Globus pallidus (tissue), 1 donor: ENCODE results near the gene TRAPPC2.
"Not testable (repeated sequence)": the region's sequence is repeated elsewhere in the genome, so short reads cannot be mapped to it uniquely, and the experiment has no call there.

Experiments
- DNase-seq: peaks from one replicate; pipeline ENCODE4 v3.0.0-alpha.2; 2015; ENCODE audit warnings: low spot score

Gene TRAPPC2

DNA sequence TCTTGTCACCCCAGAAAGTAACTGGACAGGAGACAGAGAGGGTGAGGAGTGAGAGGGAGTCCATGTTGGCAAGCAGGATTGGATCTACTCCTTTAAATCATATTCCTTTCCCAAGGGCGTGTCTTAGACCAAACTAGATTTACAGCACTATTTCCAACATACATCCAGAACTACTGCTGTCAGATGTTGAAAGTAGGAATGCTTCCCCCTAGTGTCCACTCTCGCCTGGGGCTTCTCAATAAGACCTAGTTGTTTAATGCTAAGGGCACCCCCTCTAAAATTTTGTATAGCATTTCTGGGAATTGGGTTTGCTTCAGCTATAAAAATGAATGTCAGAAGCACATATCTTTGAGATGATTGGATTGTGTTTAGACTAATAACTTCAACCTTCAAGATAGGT is 13.4 kb upstream of the TRAPPC2 start:
- DNase-seq: no peak

DNA sequence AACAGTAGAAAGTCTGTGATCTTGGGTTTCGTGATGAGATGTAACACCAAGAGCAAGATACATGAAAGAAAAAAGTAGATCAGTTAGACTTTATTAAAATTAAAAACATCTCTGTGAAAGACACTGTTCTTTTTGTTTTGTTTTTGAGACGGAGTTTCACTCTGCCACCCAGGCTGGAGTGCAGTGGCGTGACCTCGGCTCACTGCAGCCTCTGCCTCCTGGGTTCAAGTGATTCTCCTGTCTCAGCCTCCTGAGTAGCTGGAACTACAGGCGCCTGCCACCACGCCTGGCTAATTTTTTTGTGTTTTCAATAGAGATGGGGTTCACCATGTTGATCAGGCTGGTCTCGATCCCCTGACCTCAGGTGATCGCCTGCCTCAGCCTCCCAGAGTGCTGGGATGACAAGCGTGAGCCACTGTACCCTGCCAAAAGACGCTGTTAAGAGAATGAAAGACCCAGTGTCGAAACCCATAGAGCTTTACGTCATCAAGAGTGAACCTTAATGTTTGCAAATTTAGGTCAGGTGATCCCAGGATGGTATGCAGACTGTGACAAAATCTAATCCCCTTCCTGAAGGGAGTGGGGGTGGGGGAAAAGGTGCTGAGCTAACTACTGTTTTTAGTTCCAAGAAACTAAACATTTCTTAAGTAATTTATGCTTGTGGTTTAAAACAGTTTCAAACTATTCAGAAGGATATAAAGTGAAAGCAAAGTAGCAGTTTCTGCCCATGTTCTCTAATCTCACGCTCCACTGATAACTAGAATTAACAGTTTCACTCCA is 8.2 kb upstream of the TRAPPC2 start:
- no peak for DNase-seq

DNA sequence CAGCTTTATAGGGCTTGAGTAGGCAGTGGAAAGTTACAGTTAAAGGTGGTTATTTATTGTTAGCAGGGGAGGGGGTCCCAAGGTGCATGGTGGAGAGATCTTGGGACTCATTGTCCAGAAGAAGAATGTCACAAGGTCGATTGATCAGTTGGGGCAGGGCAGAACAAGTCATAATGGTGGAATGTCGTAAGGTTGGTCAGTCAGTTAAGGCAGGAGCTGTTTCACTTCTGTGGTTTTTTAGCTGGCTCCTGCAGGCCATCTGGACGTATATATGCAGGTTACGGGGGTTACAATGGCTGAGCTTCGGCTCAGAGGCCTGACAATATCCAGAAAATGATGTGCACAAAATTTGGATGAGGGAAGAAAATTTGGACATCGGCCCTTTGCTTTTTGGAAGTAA is 7.3 kb upstream of the TRAPPC2 start:
- no peak for DNase-seq

DNA sequence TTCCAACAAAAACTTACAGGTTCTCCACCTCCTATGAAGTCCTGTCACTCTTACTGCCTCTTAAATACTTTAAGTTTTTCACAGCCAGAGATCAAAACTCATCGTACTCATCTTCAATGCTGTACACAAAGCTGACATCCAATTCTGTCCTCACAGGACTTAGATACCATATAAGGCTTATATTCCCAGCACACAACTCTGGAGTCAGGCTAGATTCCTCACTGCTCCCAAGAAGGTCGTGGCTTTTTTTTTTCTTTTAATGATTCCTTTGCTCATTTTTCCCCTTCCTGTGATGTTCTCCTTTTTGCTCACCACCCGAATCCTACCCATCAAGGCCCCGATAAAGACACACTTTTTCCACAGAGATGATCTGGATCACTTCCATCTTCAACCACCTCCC is 914 bp downstream of the TRAPPC2 start:
- DNase-seq: no peak

DNA sequence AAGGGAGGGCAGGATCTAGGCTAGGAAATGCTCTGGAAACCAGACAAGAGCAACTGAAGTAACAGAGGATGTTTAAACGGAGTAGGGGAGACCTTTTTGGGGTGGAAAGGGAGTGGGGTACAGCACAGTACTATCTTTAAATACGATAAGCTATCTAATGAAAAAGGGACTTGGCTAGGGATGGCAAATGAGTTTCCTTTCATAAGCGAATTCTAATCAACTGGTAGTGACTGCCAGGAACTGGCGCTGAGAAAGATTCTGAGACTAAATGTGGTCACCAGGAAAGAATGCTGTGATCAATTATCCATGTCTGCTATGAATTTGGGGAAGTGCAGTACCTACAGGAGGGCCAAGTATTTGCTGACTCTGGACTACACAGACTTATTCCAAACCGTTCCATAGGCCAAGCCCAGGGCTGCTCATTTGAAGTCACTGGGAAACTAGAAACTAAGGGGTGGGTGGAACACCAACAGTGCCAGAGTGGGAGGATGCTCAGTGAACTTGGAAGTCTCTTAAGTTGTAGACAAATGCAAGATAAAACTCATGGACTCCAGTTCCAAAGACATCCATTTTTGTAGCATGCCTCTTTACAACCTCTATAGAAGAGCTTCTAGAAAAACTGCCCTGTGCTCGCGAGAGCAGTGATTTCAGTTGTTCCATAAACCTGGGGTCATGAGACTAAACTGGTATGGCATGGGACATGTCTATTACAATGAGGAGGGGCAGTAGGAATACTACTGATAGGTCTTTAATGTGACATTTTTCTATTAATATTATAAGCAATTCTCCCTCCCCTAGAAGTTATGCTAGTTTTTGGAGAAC is 2.0 kb downstream of the TRAPPC2 start:
- DNase-seq: no peak

DNA sequence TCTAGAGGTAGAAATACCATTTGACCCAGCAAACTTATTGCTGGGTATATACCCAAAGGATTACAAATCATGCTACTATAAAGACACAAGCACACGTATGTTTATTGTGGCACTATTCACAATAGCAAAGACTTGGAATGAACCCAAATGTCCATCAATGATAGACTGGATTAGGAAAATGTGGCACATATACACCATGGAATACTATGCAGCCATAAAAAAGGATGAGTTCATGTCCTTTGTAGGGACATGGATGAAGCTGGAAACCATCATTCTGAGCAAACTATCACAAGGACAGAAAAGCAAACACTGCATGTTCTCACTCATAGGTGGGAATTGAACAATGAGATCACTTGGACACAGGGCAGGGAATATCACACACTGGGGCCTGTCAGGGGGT is 3.9 kb downstream of the TRAPPC2 start:
- DNase-seq: not testable (repeated sequence)

DNA sequence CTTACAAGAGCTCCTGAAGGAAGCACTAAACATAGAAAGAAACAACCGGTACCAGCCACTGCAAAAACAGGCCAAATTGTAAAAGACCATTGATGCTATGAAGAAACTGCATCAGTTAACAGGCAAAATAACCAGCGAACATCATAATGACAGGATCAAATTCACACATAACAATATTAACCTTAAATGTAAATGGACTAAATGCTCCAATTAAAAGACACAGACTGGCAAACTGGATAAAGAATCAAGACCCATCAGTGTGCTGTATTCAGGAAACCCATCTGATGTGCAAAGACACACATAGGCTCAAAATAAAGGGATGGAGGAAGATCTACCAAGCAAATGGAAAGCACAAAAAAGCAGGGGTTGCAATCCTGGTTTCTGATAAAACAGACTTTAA is 7.8 kb downstream of the TRAPPC2 start:
- DNase-seq: not testable (repeated sequence)

DNA sequence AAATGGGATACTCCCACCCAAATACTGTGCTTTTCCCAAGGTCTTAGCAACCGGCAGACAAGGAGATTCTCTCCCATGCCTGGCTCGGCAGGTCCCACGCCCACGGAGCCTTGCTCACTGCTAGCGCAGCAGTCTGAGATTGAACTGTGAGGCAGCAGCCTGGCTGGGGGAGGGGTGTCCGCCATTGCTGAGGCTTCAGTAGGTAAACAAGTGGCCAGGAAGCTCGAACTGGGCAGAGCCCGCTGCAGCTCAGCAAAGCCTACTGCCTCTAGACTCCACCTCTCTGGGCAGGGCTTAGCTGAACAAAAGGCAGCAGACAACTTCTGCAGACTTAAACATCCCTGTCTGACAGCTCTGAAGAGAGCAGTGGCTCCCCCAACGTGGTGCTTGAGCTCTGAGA is 9.5 kb downstream of the TRAPPC2 start:
- not testable (repeated sequence) for DNase-seq

DNA sequence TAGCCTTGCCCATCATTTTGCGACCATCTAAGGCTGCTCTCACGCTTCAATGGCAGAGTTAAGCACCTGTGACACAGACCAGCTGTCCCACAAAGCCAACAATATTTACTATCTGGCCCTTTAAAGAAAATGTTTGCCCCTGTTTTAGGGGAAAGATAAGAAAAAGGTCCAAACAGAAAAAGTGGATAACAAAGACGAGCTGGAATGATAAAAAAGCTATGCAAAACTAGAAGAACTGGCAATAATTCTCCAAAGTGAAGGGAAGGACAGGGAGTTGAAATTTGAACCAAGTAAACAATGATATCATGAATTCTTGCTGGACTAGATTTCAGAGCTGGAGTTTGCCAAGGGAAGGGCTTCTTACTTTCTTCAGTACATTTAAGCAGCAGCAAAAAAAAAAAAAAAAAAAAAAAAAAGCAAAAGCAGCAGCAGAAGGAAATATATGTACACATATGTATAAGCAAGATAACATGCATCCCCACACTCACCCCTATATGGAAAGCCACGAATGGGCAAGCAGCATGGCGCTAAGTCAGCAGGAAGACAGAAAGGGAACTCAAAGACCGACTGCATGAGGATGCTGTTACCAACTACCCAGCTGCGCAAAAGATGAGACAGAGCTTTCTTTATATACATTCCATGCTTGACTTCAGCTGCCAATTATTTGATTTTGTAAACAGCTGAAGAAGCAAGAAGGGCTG is 12.5 kb downstream of the TRAPPC2 start:
- peak; percentile 54 for DNase-seq

DNA sequence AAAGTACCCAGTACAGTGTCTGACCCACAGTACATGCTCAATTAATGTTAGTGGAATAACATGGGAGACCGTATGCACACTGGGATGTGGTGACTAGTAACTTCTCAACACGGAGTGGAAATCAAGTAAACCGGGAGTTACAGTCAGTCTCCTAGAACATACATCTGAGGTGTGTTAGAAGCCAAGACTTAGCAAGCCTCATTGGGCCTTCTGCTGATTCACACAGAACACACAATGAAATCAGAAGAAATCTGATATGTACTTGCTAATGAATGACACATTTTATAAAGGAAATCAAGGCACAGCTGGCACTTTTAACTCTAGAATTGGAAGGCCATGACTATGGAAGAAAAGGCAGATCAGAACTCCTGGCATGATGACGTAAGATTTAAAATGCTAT is 13.0 kb downstream of the TRAPPC2 start:
- no peak for DNase-seq

DNA sequence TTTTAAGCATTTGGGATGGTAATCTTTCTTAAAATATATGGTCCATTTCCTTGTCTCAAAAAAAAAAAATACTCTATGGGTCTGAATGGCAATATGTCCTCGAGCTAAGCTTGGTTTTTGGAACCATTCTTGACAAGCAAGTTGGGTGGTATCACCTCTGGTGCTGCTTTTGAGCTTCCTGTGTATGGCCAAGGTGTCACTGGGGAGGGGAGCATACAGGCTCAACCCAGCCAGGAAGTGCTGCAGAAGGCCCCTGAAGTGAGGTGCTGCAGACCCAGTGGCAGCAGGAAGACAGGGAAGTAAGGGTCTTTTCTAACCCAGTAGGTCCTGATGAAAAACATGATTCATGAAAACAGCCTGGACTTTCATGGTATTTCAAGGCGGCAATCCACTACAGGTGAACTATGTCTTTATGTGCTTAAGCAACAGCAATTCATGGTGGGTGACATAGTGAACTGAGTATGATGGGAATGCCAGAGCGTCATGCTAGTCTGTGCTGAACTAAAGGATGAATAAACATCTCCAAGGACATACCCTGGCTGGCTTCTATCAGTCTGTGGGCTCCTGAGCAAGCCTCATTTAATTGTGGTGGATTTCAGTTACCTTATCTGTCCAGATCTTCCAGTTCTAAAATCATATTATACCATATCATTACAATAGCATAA is 15.1 kb downstream of the TRAPPC2 start:
- DNase-seq: no peak

DNA sequence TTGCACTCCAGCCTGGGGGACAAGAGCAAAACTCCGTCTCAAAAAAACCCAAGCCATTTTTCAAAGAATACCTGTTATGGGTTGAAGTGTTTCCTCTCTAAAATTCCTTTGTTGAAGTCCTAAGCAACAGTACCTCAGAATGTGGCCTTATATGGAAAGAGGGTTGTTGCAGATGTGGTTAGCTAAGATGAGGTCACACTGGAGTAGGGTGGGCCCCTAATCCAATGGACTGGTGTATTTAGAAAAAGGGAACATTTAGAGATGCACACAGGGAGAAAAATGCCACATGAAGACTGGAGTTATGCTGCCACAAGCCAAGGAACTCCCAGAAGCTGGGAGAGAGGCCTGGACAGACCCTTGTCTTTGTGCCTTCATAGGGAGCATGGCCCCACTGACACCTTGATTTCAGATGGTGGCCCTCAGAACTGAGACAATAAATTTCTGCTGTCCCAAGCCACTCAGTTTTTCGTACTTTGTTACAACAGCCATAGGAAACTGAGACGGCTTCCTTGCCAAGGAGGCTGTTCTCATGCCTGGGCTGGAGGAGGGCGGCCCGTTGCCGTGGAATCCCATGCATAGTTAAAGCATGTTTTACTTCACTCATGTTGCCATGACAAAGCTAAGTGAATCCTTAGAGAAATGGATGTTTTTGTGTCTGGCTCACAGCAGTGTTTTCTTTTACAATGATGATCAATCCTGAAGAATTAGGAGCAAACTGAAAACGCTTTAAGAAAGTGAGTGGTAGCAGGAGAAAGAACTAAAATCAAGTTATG is 16.5 kb downstream of the TRAPPC2 start:
- DNase-seq: no peak

DNA sequence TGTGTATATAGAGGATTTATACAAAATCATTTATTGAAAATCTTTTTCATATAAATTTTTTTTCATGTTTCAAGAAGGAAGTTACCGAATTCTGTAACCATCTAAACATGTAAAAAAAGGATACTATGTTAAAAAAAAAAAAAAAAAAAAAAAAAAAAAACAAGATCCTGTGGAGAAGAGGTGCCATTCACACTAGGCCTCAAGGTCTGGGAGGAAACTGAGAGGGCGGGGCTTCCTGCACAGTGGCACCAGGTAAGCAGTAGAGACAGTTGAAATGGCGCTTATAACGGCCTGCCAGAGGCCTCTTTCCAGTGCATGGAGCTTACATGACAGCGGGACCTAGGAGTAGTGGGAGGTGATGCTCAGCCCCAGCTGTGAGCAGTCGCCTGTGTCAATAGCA is 17.5 kb downstream of the TRAPPC2 start:
- no peak for DNase-seq

DNA sequence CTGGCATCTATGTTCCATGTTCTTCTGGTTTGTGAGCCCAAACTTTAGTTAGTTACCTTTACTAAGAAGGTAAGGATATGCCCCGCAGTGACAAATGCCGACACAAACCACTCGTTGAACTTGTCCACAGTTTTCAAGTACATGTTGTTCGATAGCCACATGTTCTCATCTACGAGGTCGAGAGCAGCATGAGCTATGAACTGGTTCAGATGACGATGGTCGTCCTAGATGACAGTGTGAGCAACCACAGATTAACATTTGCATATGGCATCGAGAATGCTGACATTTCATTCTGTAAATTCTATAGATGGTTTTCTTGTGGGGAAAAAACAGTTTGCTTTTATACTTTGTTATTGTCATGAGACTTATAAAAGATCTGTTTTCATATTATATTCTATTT is 18.0 kb downstream of the TRAPPC2 start:
- DNase-seq: no peak

DNA sequence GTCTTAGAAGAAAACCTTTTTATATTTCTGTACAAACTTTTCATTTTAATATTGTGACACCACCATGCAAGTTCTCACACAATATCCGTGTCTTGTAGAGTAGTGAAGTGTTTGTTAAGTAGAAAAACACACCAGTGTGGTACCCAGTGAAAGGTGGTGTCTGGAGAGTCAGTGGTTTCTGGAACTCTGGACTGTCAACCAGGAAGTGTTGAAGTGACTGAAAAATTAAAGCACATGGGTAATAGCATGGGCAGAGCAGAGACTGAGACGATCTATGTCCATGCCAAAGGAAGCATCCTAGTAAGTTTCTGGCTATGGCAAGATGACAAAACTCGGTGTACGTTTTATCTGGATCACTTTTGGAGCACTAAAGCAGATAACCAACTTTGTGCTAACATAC is 23.3 kb downstream of the TRAPPC2 start:
- no peak for DNase-seq

DNA sequence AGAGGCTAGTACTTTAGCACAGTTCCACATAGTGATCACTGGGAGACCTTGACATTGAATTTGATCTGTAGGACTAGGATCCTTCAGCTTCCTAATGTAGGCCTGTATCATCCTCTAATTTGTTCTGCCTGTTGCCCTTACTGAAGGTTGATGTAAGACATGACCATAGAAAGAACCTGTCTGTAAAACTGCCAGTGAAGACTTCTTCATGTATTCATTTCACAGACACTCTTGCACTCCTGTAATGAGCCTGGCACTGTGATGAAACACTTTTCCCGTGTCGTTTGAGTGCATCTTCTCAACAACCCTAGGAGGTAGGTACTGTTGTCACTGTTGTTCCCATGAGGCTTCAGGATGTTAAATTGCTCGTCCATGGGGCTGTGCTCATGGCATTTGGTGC is 30.8 kb downstream of the TRAPPC2 start:
- no peak for DNase-seq

DNA sequence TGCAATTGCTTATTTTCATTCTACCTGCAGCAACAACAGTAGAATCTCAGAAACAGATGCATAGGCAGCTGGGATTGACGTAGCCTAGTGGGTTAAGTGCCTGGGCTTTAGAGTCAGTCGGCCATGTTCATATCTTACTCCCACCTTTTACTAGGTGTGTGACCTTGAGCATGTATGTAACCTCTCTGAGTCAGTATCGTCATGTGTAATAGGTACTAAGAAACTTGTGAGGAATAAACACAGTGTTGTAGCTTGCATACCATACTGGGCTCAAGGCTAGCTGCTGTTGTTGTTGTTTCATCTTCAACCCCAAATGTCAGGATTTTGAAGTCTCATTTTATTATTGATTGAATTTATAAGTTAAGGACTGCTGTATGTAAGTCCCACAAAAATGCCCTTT is 31.3 kb downstream of the TRAPPC2 start:
- DNase-seq: no peak

DNA sequence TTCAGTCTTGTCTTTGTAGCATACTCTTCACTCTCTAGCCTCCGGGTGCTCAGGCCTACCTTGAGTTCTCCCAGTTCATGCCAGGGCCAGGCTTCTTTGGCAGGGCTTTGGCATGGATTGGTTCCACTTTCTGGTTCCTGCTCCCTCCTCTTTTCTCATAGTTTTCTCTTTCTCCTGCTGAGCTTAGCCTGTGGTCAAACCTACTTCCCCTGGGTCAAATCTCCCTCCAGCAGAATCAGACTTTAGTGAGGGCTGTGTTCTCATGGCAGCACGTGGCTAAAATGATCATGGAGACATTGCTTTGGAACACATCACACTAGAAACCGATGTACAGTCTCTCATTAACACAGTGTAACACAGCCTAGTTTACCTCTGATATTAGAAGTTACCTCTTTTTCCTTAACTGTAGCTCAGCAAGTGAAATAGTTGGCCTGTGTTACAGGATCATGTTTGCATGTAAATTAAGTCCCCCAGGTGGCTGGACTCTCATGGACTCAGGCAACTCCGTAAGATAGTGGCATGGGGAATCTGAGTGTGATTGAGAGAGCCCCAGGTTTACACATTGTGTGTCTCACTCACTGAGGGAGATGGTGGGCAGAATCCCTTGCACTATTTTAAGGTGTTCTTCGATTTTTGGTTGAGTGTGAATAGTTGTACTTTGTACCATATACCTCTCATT is 32.2 kb downstream of the TRAPPC2 start:
- DNase-seq: no peak

DNA sequence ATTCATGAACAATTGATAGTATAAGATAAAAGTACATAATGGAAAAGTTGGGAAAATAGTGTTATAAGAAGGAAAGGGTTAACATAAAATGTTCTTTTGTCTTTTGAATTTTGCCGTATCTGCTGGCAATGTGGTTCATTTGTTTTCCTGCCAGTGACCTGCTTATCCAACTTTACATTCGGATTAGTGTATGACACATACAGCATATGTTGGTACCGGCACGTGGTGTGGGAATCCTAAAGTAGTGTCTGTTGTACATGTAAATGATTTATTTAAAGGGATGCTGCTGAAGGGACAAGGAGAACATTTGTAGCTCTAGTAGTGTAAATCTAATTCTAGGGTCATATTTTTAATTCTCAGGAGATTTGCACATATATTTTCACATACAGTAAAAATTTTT is 34.0 kb downstream of the TRAPPC2 start:
- DNase-seq: no peak

DNA sequence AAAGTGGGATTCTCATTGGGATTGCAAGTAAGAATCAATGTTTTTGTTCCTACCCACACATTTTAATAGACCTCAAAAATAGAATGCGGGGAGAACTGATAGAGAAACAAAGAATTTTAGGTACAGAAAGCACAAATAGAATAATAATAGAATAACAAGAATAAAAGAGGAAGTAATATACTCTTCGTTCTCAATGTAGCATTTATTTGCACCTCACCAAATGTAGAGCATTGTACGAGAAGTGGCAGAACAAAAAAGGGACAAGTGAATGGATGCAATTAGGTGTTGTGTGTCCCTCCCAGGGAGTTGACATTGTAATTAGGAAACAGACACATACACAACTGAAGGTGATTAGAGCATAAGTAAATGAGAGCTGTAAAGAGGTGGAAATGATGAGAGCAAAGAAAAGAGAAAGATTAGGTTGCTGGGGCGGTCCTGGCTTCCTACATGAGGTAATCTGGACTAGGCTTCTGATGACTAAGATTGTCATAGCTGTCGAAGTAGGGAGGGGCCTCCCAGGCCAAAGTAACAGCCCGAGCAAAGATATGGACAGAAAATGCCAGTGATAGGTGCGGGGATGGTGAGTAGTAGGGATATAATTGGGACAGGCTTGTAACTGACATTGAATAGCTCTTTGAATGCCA is 35.1 kb downstream of the TRAPPC2 start:
- no peak for DNase-seq
